HepG2 (cell line): Measurements from ENCODE around the gene LSM10. TPM values are rescaled to one million over a fixed set of nuclear protein-coding genes. Genes with fewer than 3 reads are reported as not detected.

Source experiments
- ERF ChIP-seq: IDR thresholded peaks from 2 replicates; pipeline ENCODE4 v1.6.1; 2018; ENCODE audit warnings: missing biosample characterization, missing genetic modification reagents
- GPBP1L1 ChIP-seq: sonication (generic); formaldehyde crosslinking; IDR thresholded peaks from 2 replicates; pipeline ENCODE4 v1.5.0; 2020; ENCODE audit warnings: mild to moderate bottlenecking, missing genetic modification reagents
- MIER2 ChIP-seq: IDR thresholded peaks from 2 replicates; pipeline ENCODE4 v1.6.1; 2016; ENCODE audit warnings: missing biosample characterization, missing genetic modification reagents
- MLXIP ChIP-seq: sonication (generic); formaldehyde crosslinking; IDR thresholded peaks from 2 replicates; pipeline ENCODE4 v1.9.0; 2021; ENCODE audit warnings: missing genetic modification reagents, borderline replicate concordance
- NFKBIZ ChIP-seq: IDR thresholded peaks from 2 replicates; pipeline ENCODE4 v1.6.1; 2018; ENCODE audit warnings: missing genetic modification reagents, missing compliant biosample characterization
- NPAS2 ChIP-seq: sonication (generic); formaldehyde crosslinking; IDR thresholded peaks from 2 replicates; pipeline ENCODE4 v1.8.0; 2022; ENCODE audit warnings: mild to moderate bottlenecking, missing genetic modification reagents, borderline replicate concordance
- SRF ChIP-seq: IDR thresholded peaks from 2 replicates; pipeline ENCODE4 v1.6.1; 2011; ENCODE audit warnings: mild to moderate bottlenecking, low read depth, low read length, moderate library complexity
- TFDP2 ChIP-seq: sonication (generic); formaldehyde crosslinking; IDR thresholded peaks from 2 replicates; pipeline ENCODE4 v1.4.0; 2020; ENCODE audit warnings: missing genetic modification reagents
- YEATS4 ChIP-seq: sonication (generic); formaldehyde crosslinking; IDR thresholded peaks from 2 replicates; pipeline ENCODE4 v1.4.0; 2020; ENCODE audit warnings: missing genetic modification reagents, borderline replicate concordance
- ZNF292 ChIP-seq: sonication (generic); formaldehyde crosslinking; IDR thresholded peaks from 2 replicates; pipeline ENCODE4 v1.8.1; 2022; ENCODE audit warnings: mild to moderate bottlenecking, low read depth, missing genetic modification reagents, borderline replicate concordance
- ZNF317 ChIP-seq: sonication (generic); formaldehyde crosslinking; IDR thresholded peaks from 2 replicates; pipeline ENCODE4 v1.5.0; 2020; ENCODE audit warnings: mild to moderate bottlenecking, missing genetic modification reagents
- ZNF609 ChIP-seq: sonication (generic); formaldehyde crosslinking; IDR thresholded peaks from 2 replicates; pipeline ENCODE4 v1.4.0; 2020; ENCODE audit warnings: mild to moderate bottlenecking, missing genetic modification reagents, borderline replicate concordance
- ZNF75D ChIP-seq: sonication (generic); formaldehyde crosslinking; IDR thresholded peaks from 2 replicates; pipeline ENCODE4 v1.8.1; 2023; ENCODE audit warnings: missing genetic modification reagents, mild to moderate bottlenecking, borderline replicate concordance
- ZXDC ChIP-seq: sonication (generic); formaldehyde crosslinking; IDR thresholded peaks from 2 replicates; pipeline ENCODE4 v1.5.0; 2020; ENCODE audit warnings: mild to moderate bottlenecking, missing genetic modification reagents
- polyA plus RNA-seq, 8 experiments: library from polyadenylated mRNA; depleted of rRNA in 3 of 8; stranded (reverse) in 7 of 8; unstranded in 1 of 8; fragments of >200 nt; fragmentation: Illumina TruSeq in 4 of 8; extraction: Trizol in 4 of 8; gene quantifications; 2 replicates each; pipeline versions ENCODE4 v1.2.1 to v1.2.3, GENCODE V29; 2011 to 2016; ENCODE audit warnings: low read depth in 4 of 8, missing spikeins in 1 of 8, mixed read lengths in 1 of 8; ENCODE audit not compliant: insufficient read depth in 1 of 8
- total RNA-seq, 5 experiments: library from RNA; depleted of rRNA; stranded (reverse); fragments of >200 nt; fragmentation: Illumina TruSeq; extraction: Trizol; gene quantifications; 2 replicates each; pipeline ENCODE4 v1.2.3, GENCODE V29; 2016; ENCODE audit warnings: low read depth in 1 of 5

The LSM10 gene
- total and polyA plus RNA-seq, 2 of the 13 experiments (the other 11 are each of a cell fraction or from before 2014, with no cell fraction given) = 14.0 to 52.0 TPM

- TF ChIP-seq ZNF609 (CRISPR knock-in tag) (no peak), NPAS2 (CRISPR knock-in tag) (no peak), GPBP1L1 (no peak), TFDP2 (CRISPR knock-in tag) (peak; percentile 59; the same call in 1 of the 2 replicates), ZNF317 (CRISPR knock-in tag) (peak; percentile 88), YEATS4 (peak; percentile 65), ZNF292 (CRISPR knock-in tag) (no peak), ZXDC (0 out of 2 replicates have a peak, but pooled peaks have one; percentile 82), SRF (peak; percentile 13; the same call in 1 of the 2 replicates), MIER2 (CRISPR knock-in tag) (no peak), MLXIP (no peak), ERF (CRISPR knock-in tag) (peak; percentile 92), NFKBIZ (CRISPR knock-in tag) (peak; percentile 27; the same call in 1 of the 2 replicates), ZNF75D (no peak)
These were observed 3.3 kb upstream of the LSM10 start (continued) for GRCh38 chr1:36400825-36401601.
